NCI-H146 (cell line): ENCODE results near the gene PGS1.

Source experiments
- DNase-seq: peaks from one replicate; lab custom pipeline; 2025; lab: John Stamatoyannopoulos, UW

Gene PGS1

DNA sequence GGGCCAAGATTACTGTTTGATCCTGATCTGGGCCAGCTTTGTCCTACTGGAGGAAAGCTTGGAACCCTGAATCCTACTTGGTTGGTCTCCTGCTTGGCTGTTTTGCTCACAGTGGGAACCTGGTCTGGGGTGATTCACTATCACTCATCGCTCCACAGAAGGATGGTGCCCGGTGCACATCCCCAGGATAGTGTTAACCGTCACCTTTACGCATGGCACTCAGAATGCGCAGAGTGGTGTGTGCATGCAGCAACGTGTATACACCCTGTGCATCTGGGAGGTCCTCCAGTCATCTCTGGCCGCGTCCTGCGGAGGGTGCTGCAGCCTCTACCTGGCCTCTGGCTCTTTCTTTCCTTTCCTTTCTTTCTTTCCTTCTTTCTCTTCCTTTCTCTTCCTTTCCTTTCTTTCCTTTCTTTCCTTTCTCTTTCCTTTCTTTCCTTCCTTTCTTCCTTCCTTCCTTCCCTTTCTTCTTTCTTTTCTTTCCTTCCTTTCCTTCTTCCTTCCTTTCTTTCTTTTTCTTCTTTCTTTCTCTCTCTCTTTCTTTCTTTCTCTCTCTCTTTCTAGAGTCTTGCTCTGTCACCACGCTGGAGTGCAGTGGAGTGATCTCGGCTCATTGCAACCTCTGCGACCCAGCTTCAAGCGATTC is 31.7 kb upstream of the PGS1 start:
- DNase-seq: no peak

DNA sequence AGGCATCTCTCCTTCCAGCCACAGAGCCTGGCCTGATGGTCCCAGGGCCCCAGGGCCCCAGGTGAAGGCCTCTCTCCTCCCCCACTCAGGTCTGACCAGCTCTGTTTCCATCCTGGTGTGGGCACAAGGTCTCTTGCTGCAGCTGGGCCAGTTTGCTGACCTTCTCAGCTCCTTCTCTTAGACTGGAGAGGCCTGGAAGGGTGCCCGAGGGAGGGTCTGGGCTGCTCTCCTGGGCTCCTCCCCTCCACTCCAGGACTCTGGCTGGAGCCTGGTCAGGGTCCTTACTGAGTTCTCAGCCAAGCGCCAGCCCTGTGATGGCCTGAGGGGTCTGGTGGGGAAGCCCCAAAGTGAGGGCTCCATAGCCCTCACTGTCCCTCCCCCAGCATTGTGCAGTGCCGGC is 31.0 kb upstream of the PGS1 start:
- no peak for DNase-seq

DNA sequence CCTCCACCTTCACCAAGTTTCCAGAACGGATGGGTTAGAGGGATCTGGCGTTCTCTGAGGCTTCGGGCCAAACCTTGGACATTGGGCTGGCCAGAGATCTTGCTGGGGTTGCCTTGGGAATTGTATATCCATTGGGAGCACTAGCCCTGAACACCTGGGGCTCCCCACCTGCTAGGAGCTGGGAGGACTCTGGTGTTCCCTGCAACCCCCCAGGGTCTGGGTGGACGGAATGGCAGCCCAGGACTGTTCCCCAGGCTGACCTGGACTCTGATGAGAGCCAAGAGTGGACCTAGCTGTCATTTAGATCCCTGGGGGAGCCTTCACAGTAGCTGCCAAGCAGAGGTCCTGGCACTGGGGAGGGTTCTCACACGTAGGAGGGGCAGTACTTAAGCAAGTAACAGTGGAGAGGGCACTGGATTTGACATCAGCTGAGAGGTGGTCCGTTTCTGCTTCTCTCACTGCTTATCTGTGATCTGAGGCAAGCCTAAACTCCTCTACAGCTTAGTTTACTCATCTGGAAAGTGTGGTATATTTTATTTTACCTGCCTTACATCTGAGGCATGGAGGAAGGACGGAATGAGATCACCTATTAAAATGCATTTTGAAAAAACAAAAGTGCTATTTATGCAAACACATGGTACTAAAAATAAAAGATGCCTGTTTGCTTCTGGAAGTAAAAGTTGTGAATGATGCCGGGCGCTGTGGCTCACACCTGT is 30.2 kb upstream of the PGS1 start:
- DNase-seq: no peak

GRCh38 chr17:78349891-78350642 is 28.4 kb upstream of the PGS1 start:
- no peak for DNase-seq

- DNase-seq: no peak
Measured at GRCh38 chr17:78351449-78352006, 26.9 kb upstream of the PGS1 start.

- no peak for DNase-seq
Measured at GRCh38 chr17:78353834-78354233, 24.6 kb upstream of the PGS1 start.

GRCh38 chr17:78355045-78355641 is 23.3 kb upstream of the PGS1 start:
- DNase-seq: no peak

DNA sequence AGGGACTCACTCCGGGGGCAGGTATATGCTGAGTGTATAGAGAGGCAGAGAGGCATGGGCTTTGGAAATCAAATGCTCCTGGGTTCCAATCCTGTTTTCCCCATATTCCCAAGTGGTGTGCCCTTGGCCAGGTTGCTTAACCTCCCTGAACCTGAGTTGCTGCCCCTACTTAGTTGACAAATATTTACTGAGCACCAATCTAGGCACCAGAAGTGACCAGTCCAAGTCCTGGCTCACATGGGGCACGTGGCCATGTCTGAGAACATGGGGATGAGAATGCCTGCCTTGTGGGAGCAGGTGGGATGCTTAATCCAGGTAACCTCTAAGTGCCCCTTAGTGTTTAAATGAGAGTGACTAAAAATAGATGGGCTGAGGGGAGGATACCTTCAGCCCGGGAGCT is 22.7 kb upstream of the PGS1 start:
- DNase-seq: no peak

GRCh38 chr17:78356101-78356713 is 22.2 kb upstream of the PGS1 start:
- no peak for DNase-seq

DNA sequence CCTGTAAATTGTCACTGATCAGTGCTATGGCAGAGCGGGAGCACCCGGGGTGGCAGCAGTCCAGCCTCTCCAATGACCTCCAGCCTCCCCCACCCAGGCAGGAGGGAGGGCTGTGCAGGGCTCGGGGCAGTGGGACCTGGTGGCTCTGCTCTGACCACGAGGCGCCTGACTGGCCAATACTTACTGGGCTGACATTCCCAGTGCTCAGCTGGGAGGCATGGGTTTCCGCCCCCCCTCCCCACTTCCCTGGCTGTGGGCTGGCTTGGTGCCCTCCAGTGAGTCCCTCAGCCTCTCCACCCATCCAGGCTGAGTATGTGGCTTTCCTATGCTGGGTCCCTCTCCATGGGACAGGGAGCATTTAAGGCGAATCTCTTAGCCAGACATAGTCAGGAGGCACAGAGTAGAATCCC is 21.3 kb upstream of the PGS1 start:
- DNase-seq: no peak

DNA sequence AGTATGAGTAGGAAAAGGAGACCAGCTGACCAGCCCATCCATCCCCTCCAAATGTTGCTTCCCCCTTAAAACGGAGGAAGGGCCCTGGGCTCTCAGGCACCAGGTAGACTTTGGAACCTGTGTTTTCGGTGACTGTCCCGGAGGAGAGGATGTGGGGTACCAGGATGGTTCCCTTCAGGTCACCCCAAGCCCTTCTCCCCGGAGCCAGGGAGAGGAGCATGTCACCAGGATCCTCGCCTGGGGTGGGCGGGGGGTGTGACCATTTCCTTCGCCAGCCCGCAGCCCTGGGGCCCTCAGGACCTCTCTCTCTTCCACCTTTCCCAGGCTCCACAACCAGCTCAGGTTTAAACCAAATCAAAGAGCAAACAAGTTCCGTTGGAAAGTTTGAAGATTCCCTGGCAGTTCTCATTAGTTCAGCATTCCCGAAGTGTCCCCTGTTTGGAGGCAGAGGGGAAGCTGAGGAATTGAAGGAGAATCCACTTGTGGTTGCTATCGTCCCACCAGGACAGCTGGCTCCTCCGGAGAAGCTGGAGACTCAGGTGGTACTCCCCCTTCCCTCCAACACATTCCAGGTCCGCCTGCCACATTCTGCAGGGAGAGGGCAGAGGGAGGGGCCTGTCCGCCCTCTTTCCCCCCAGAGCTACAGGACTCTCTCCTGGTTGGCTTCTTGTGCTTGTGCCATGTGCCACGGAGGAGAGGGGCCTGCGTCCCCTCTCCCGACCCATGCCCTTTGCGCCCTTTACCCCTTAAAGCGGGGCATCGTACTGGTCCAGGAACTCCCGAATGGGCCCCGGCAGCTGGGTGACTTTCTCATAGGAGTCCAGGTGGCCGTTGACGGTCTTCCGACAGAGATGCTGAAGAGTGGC is 20.5 kb upstream of the PGS1 start:
- no peak for DNase-seq

DNA sequence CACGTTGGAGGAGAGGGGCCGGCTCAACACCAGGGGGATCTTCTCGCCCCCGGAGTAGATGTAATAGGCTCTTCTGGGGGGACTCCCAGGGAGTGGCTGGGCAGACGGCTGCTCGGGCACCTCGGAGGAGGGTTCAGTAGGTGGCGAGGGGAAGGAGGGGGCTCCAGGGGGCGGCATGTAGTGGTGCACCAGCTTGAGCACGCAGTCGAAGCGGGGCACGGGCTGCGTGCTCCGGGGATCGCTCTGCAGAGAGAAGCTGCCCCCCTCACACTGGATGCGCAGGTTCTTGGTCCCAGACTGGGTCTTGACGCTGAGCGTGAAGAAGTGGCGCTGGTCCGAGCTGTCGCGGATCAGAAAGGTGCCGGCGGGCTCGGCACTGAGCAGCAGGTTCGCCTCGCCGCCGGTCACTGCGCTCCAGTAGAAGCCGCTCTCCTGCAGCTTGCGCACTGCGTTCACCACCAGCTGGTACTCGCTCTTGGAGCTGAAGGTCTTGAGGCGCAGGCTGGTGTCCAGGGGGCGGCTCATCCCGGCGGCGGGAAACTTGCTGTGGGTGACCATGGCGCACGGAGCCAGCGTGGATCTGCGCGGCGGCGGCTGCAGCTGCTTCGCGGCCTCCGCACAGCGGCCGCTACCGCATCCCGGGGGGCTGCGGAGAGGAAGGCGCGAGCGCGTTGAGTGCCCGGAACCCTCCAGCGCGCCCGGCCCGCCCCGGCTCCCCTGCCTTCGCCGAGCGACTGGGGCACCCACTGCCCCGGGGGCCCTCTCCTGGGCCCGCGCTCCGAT is 19.7 kb upstream of the PGS1 start:
- DNase-seq: no peak

- no peak for DNase-seq
Measured at GRCh38 chr17:78359321-78359996, 19.0 kb upstream of the PGS1 start.

DNA sequence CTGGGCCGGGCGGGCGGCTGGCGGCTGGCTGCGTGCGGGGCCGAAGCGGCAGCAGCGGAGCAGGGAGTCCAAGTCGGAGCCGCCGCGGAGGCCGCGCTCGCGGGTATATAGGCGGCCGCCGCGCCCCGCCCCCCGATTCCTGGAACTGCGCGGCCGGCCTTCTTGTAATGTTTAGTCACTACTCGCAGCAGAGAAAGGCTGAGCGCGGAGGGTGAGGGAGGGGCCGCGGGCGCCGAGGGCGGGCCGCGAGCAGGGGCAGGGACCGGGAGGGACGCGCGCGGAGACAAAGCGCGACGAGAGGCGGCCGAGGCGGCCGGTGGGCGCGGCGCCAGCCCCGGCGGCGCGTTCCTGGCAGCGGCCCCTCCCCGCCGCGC is 18.5 kb upstream of the PGS1 start, which contains the start of gene SOCS3:
TSS of gene SOCS3 (minus strand) at position 81 of the 374 bp plus-strand sequence. CDS start 982 bp downstream, outside the sequence.
- peak; percentile 92 for DNase-seq

GRCh38 chr17:78360371-78361224 is 17.9 kb upstream of the PGS1 start:
- peak; percentile 88 for DNase-seq

DNA sequence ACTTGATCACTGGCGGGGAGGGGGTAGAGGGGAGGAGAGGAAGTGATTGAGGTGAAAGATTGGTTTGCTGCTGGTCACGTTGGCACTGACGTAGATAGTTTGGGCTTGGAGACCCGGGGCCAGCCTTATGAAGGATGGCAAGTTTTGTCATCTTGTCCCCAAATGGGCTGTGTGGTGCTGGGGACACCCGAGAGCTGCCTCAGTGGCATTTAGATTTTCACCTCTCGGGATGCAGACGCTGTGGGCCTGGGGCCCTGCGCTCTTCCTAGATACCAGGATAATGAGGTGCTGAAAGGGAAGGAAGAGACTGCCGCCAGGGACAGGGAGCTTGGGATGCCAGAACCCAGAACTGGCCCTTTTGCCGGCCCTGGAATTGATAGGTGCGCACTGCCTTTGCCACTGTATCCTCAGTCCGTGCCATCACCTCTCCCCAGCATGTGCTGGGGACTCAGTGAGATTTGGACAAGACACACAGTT is 17.2 kb upstream of the PGS1 start:
- no peak for DNase-seq

DNA sequence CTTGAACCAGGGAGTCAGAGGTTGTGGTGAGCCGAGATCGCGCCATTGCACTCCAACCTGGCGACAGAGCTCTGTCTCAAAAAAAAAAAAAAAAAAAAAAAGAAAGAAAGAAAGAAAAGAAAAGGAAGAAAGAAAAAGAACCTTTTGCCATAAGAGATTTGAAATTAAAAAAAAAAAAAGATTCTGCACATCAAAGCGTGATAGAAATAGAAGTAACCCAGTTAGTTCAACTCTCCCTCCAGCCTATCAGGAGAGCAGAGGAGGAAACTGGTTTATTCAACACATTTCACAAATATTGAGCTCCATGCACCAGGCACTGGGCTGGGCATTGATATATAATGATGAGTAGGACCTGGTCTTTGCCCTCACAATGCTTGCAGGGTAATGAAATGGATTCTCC is 16.2 kb upstream of the PGS1 start:
- DNase-seq: no peak

GRCh38 chr17:78362671-78363070 is 15.8 kb upstream of the PGS1 start:
- DNase-seq: no peak
